Stomach (tissue), 8 donors: ENCODE results near the gene XIRP1. TPM values are rescaled to one million over a fixed set of nuclear protein-coding genes. Genes with fewer than 3 reads are reported as not detected.

Experiments
- polyA plus RNA-seq, 3 donors: library from polyadenylated mRNA; stranded (reverse); fragments of 200-250 nt; gene quantifications; one replicate each; pipeline ENCODE4 v1.2.3, GENCODE V29; 2013
- small RNA-seq, 4 donors: library from RNA; depleted of rRNA; stranded (forward); fragments of <200 nt; gene quantifications; one replicate each; pipeline ENCODE3, GENCODE V24; 2016
- total RNA-seq, 5 donors: library from RNA; depleted of rRNA; stranded (reverse); fragments of >200 nt; gene quantifications; one replicate each; pipeline versions ENCODE4 v1.1.0 to v1.2.3, GENCODE V29; 2014 to 2016
- donor health status: healthy with polysubstance abuse.
- donor health status: Bipolar disorder and iron deficiency.
- donor health status: healthy.

The XIRP1 gene
- total and polyA plus RNA-seq, 8 donors: under 0.01 to 1.1 (median 0.18) TPM; not detected in 3

Small RNA genes lying within 50 kb of the gene (small RNA-seq; reads per million reads assigned to genes)
- 0 reads per million in 4 donors for gene RF00017

Other genes with a start within 250 kb of the XIRP1 start
- gene SCN11A, start 140.7 kb downstream of the XIRP1 start, total RNA-seq: 1 to 10 TPM in 1 of 5 donors, under 1 TPM in 1, not detected in 3; 0.14 to 1.1 TPM
- under 1 TPM in 1 of 3 donors, not detected in 2; 0.15 TPM for gene SCN11A, start 140.7 kb downstream of the XIRP1 start, polyA plus RNA-seq
- 10 to 100 TPM in 3 of 5 donors, 1 to 10 TPM in 2; 4.3 to 89.7 (median 17.0) TPM for gene WDR48, start 140.6 kb downstream of the XIRP1 start, total RNA-seq
- gene WDR48, start 140.6 kb downstream of the XIRP1 start, polyA plus RNA-seq: 10 to 100 TPM; 11.6 to 15.1 (median 11.6) TPM
- gene GORASP1, start 85.0 kb downstream of the XIRP1 start, total RNA-seq: 10 to 100 TPM in 4 of 5 donors, 1 to 10 TPM in 1; 9.3 to 68.7 (median 53.1) TPM
- 10 to 100 TPM; 22.4 to 35.4 (median 29.1) TPM for gene GORASP1, start 85.0 kb downstream of the XIRP1 start, polyA plus RNA-seq
- gene TTC21A, start 84.9 kb downstream of the XIRP1 start, total RNA-seq: 10 to 100 TPM in 1 of 5 donors, 1 to 10 TPM in 3, under 1 TPM in 1; 0.89 to 10.3 (median 2.9) TPM
- gene TTC21A, start 84.9 kb downstream of the XIRP1 start, polyA plus RNA-seq: 10 to 100 TPM in 1 of 3 donors, 1 to 10 TPM in 2; 5.1 to 17.7 (median 7.5) TPM
- gene CSRNP1, start 39.0 kb downstream of the XIRP1 start, total RNA-seq: 10 to 100 TPM; 20.4 to 62.3 (median 35.3) TPM
- 10 to 100 TPM; 16.8 to 18.0 (median 17.8) TPM for gene CSRNP1, start 39.0 kb downstream of the XIRP1 start, polyA plus RNA-seq
- gene CX3CR1, start 87.4 kb upstream of the XIRP1 start, total RNA-seq: under 1 TPM in 2 of 5 donors, not detected in 3; 0.37 to 0.43 TPM
- gene CX3CR1, start 87.4 kb upstream of the XIRP1 start, polyA plus RNA-seq: under 1 TPM in 2 of 3 donors, not detected in 1; 0.06 to 0.15 TPM
- not detected for gene CCR8, start 137.1 kb upstream of the XIRP1 start, total RNA-seq
- gene CCR8, start 137.1 kb upstream of the XIRP1 start, polyA plus RNA-seq: not detected
- 100 to 1,000 TPM in 1 of 5 donors, 10 to 100 TPM in 4; 14.7 to 119 (median 23.3) TPM for gene SLC25A38, start 190.8 kb upstream of the XIRP1 start, total RNA-seq
- 10 to 100 TPM; 28.4 to 41.4 (median 29.5) TPM for gene SLC25A38, start 190.8 kb upstream of the XIRP1 start, polyA plus RNA-seq
- gene RPSA, start 214.1 kb upstream of the XIRP1 start, total RNA-seq: 1,000 to 10,000 TPM in 1 of 5 donors, 100 to 1,000 TPM in 4; 346 to 1,202 (median 723) TPM
- gene RPSA, start 214.1 kb upstream of the XIRP1 start, polyA plus RNA-seq: 1,000 to 10,000 TPM; 1,543 to 2,119 (median 2,100) TPM